ENCODE results near the gene EHBP1L1. TPM values are rescaled to one million over a fixed set of nuclear protein-coding genes. Genes with fewer than 3 reads are reported as not detected.
A peak's percentile ranks its signal among the peaks of the same experiment; 100 is the strongest.

Gene EHBP1L1
- total and polyA plus RNA-seq, 2 of the 13 experiments (the other 11 are each of a cell fraction or from before 2014, with no cell fraction given): 8.3 to 10.6 TPM

GRCh38 chr11:65574109-65574810, 1.6 kb upstream of the EHBP1L1 start (continued):
- TF ChIP-seq, protein P1, sequence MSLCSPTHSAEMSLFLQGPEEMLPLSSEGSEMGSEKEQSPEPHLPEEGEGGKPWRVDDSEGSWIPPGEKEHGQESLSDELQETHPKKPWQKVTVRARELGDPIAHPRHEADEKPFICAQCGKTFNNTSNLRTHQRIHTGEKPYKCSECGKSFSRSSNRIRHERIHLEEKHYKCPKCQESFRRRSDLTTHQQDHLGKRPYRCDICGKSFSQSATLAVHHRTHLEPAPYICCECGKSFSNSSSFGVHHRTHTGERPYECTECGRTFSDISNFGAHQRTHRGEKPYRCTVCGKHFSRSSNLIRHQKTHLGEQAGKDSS (CRISPR knock-in tag; IDR thresholded peaks at IDR 0.05; ENCODE audit: borderline replicate concordance, low read depth): peak; percentile 57; the same call in 1 of the 2 replicates
- no peak for TF ChIP-seq NFE2L2 (IDR thresholded peaks at IDR 0.05; ENCODE audit: low read length)
- TF ChIP-seq, protein P2, sequence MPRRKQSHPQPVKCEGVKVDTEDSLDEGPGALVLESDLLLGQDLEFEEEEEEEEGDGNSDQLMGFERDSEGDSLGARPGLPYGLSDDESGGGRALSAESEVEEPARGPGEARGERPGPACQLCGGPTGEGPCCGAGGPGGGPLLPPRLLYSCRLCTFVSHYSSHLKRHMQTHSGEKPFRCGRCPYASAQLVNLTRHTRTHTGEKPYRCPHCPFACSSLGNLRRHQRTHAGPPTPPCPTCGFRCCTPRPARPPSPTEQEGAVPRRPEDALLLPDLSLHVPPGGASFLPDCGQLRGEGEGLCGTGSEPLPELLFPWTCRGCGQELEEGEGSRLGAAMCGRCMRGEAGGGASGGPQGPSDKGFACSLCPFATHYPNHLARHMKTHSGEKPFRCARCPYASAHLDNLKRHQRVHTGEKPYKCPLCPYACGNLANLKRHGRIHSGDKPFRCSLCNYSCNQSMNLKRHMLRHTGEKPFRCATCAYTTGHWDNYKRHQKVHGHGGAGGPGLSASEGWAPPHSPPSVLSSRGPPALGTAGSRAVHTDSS (CRISPR knock-in tag; conservative IDR thresholded peaks at IDR 0.05): no peak

- in situ Hi-C loops (cut with HindIII; ENCODE audit: extremely low pct_ligation_motif_present, low pct_unique_long_range_greater_than_20kb): loop anchor here (5.0 kb wide), 1 partner anchor 37 kb away; the partner anchor contains the start of gene MAP3K11
- H3K36me3 ChIP-seq (replicated peaks in 1 of 2; ENCODE audit: control insufficient read depth in 1 of 2, insufficient read depth in 2 of 2, low read length in 2 of 2): peaks cover 3 to 5% of the 10 kb centered on the region in 2 experiments; a peak in 2 of 5 replicates
- peak overlapping the region; percentile 61 to 77 (median 73); a peak in 5 of 6 replicates for H3K4me3 ChIP-seq (replicated peaks in 1 of 3; ENCODE audit: insufficient read depth in 1 of 3, low read depth in 2 of 3, low read length in 3 of 3)
- DNase-seq (ENCODE audit: low spot score) (no peak), ATAC-seq (no peak; the same call in 2 of the 3 replicates), FAIRE-seq (no peak)
- H3K4me1 ChIP-seq (ENCODE audit: insufficient read depth, low read length): peaks cover 54% of the 10 kb centered on the region
- no peak overlapping the region for H2AFZ ChIP-seq (ENCODE audit: low read length)
- CTCF ChIA-PET (ENCODE audit: low intra/inter-chr PET ratio, low total read pairs): interaction anchor here (1.8 kb wide), 1 partner anchor 13 kb away, joined by 16 read pairs; no protein-coding TSS in a partner anchor
- no TSS peak for BruUV-seq (replicated peaks)
- no peaks in the 10 kb centered on the region; the same call in 1 of the 2 replicates for H4K20me1 ChIP-seq (ENCODE audit: insufficient read depth, low read length)
- H3K27ac ChIP-seq (ENCODE audit: extremely low read length, insufficient read depth, low read length): no peak overlapping the region
- intact Hi-C loops (cut with micrococcal nuclease; ENCODE audit: unreplicated experiment): no loop called here
- peak overlapping the region; percentile 59; the same call in 1 of the 2 replicates for H3K9ac ChIP-seq (ENCODE audit: insufficient read depth, low read depth, low read length)
- POLR2A ChIA-PET: interaction anchor here (1.0 to 1.7 kb wide), 3 partner anchors 14 to 219 kb away, joined by 3 to 7 read pairs (median 3); no protein-coding TSS in a partner anchor
- H3K4me2 ChIP-seq (ENCODE audit: low read depth, low read length): peak overlapping the region; percentile 95
- no peaks in the 10 kb centered on the region for H3K9me3 ChIP-seq (ENCODE audit: low read length)
- peaks cover 19% of the 10 kb centered on the region for H3K79me2 ChIP-seq (ENCODE audit: insufficient read depth, low read length)
- WGBS (ENCODE audit: low lambda C conversion rate): 26% methylated on average over 8 of the region's 28 CpGs
- no peaks in the 10 kb centered on the region; a peak in 1 of 5 replicates for H3K27me3 ChIP-seq (ENCODE audit: control insufficient read depth in 1 of 2, insufficient read depth in 2 of 2, low read length in 2 of 2)
- TF ChIP-seq HNF4G (IDR thresholded peaks at IDR 0.05; ENCODE audit: borderline replicate concordance, low read depth, low read length): 0 out of 2 replicates have a peak, but pooled peaks have one; percentile 3
- TF ChIP-seq HNF4G (CRISPR knock-in tag; IDR thresholded peaks at IDR 0.05; ENCODE audit: borderline replicate concordance, low read depth): no peak
- TF ChIP-seq ZBTB38 (CRISPR knock-in tag; IDR thresholded peaks at IDR 0.05): 0 out of 2 replicates have a peak, but pooled peaks have one; percentile 2
- peak; percentile 97 for TF ChIP-seq ZNF629 (CRISPR knock-in tag; conservative IDR thresholded peaks at IDR 0.05)
- TF ChIP-seq RBM22 (optimal IDR thresholded peaks at IDR 0.05; ENCODE audit: low read length): peak; percentile 66
- TF ChIP-seq, protein P3, sequence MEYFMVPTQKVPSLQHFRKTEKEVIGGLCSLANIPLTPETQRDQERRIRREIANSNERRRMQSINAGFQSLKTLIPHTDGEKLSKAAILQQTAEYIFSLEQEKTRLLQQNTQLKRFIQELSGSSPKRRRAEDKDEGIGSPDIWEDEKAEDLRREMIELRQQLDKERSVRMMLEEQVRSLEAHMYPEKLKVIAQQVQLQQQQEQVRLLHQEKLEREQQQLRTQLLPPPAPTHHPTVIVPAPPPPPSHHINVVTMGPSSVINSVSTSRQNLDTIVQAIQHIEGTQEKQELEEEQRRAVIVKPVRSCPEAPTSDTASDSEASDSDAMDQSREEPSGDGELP (IDR thresholded peaks at IDR 0.05; ENCODE audit: borderline replicate concordance, low read depth): peak; percentile 32; the same call in 1 of the 2 replicates
- 0 out of 2 replicates have a peak, but pooled peaks have one; percentile 3 for TF ChIP-seq PHF20 (CRISPR knock-in tag; IDR thresholded peaks at IDR 0.05)
- TF ChIP-seq ZNF883 (CRISPR knock-in tag; IDR thresholded peaks at IDR 0.05; ENCODE audit: not compliant biosample characterization): no peak
- TF ChIP-seq ZNF660 (CRISPR knock-in tag; IDR thresholded peaks at IDR 0.05; ENCODE audit: borderline replicate concordance, low read depth): no peak
- TF ChIP-seq ZNF512B (CRISPR knock-in tag; IDR thresholded peaks at IDR 0.05; ENCODE audit: borderline replicate concordance): 0 out of 2 replicates have a peak, but pooled peaks have one; percentile 2
These were observed 864 bp upstream of the EHBP1L1 start for GRCh38 chr11:65574811-65575567.

Data from HepG2 (cell line).